ENCODE results near the gene ELANE.

ELANE gene

DNA sequence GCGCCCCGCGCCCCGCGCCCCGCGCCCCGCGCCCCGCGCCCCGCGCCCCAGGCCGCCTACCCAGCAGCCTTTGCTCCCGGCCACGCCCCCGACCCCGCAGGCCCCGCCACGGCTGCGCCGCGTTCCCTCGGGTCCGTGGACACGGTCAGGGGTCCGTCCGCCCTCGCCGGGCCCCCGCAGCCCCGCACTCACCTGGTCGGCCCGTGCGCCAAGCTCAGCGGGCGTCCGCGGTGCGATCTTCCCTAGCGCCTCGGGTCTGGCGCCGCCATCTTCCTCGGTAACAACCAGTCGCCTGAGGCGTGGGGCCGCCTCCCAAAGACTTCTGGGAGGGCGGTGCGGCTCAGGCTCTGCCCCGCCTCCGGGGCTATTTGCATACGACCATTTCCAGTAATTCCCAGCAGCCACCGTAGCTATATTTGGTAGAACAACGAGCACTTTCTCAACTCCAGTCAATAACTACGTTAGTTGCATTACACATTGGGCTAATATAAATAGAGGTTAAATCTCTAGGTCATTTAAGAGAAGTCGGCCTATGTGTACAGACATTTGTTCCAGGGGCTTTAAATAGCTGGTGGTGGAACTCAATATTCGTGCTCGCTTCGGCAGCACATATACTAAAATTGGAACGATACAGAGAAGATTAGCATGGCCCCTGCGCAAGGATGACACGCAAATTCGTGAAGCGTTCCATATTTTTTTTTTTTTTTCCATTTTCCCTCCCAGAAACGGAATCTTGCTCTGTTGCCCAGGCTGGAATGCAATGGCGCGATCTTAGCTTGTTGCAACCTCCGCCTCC lies 41.0 kb downstream of the ELANE start, which contains the start of the genes MED16 and RNU6-9:
Gene MED16, minus strand, starts transcription at position 294 of the 796 bp plus-strand sequence. CDS start 2,056 bp downstream, outside the sequence.
Gene RNU6-9, plus strand, starts transcription at position 591 of the 796 bp plus-strand sequence.
- DNase-seq (ENCODE audit: low read depth) = peak; percentile 96
- TF ChIP-seq, protein P1, sequence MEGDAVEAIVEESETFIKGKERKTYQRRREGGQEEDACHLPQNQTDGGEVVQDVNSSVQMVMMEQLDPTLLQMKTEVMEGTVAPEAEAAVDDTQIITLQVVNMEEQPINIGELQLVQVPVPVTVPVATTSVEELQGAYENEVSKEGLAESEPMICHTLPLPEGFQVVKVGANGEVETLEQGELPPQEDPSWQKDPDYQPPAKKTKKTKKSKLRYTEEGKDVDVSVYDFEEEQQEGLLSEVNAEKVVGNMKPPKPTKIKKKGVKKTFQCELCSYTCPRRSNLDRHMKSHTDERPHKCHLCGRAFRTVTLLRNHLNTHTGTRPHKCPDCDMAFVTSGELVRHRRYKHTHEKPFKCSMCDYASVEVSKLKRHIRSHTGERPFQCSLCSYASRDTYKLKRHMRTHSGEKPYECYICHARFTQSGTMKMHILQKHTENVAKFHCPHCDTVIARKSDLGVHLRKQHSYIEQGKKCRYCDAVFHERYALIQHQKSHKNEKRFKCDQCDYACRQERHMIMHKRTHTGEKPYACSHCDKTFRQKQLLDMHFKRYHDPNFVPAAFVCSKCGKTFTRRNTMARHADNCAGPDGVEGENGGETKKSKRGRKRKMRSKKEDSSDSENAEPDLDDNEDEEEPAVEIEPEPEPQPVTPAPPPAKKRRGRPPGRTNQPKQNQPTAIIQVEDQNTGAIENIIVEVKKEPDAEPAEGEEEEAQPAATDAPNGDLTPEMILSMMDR (conservative IDR thresholded peaks at IDR 0.05; ENCODE audit: low read depth, low read length) = no peak
- H3K4me3 ChIP-seq (ENCODE audit: low read depth, low read length) = peak within 1 kb of the TSS; percentile 82

GRCh38 chr19:896434-896833 lies 44.3 kb downstream of the ELANE start:
- no peak overlapping the region for H3K4me3 ChIP-seq (ENCODE audit: low read depth, low read length)
- TF ChIP-seq, protein P1 (conservative IDR thresholded peaks at IDR 0.05; ENCODE audit: low read depth, low read length) = no peak
- DNase-seq (ENCODE audit: low read depth) = no peak

DNA sequence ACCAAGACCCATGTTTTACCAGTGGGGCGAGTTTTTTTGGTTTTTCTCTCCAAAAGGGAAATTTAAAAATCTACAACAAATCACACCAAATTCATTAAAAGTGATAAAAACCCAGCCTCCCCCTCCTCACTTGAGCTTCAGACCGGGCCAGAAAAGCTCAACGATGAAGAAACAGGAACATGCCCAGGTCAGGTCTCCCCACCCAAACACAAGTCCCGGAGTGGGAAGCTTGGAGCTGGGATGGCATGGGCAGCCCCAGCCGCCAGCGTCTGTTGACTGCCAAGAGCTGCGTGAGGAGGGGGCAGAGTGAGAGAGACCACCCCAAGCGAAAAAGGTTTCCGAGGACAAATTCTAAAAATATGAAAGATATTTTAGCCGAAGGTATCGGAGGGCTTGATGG lies 44.9 kb downstream of the ELANE start:
- no peak overlapping the region for H3K4me3 ChIP-seq (ENCODE audit: low read depth, low read length)
- DNase-seq (ENCODE audit: low read depth) = no peak
- TF ChIP-seq, protein P1 (conservative IDR thresholded peaks at IDR 0.05; ENCODE audit: low read depth, low read length) = no peak

DNA sequence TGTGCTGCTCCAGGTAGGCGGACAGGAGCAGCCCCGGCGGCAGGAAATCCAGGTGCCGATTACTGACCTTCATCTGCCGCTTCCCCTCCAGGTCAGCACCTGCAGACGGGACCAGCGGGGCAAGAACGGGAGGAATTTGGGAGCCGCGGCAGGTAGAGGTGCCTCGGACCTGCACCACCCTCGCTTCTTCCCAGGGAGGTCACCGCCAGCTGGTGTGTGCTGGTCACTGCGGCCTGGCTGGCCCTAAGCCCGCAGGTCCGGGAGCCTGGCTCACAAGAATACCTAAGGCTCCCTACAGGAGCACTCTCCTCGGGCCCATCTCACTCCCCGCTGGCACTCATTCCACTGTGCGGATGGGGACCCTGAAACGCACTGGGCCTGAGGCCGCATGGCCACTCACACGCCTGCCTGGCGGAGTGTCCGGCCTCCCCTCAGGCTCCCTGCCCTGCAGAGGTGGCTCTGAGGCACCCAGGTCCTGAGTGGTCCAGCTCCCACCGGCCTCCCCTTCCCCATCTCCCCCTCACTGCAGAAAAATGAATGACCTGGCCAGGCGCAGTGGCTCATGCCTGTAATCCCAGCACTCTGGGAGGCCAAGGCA lies 45.4 kb downstream of the ELANE start:
- no peak overlapping the region for H3K4me3 ChIP-seq (ENCODE audit: low read depth, low read length)
- no peak for DNase-seq (ENCODE audit: low read depth)
- TF ChIP-seq, protein P1 (conservative IDR thresholded peaks at IDR 0.05; ENCODE audit: low read depth, low read length) = peak; percentile 16

DNA sequence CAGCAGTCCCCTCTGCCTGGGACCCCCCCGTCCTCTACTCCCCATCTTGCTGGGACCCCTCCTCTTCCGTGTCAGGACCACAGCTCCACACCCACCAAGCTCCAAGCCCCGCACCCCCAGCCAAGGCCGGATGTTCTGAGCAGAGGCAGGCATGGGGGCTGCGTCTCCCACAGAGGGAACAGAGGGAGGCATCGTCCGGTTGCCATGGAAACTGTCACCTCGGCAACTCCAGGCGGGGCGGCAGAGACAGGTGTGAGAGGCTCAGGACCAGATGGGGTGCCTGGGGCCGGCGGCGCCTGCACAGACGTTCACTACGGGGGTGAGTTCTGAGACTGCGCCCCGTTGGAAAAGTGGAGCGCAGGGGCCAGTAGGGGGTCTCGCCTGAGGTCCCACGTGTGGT lies 46.6 kb downstream of the ELANE start:
- no peak overlapping the region for H3K4me3 ChIP-seq (ENCODE audit: low read depth, low read length)
- DNase-seq (ENCODE audit: low read depth) = no peak
- TF ChIP-seq, protein P1 (conservative IDR thresholded peaks at IDR 0.05; ENCODE audit: low read depth, low read length) = no peak

GRCh38 chr19:899336-900042 lies 47.4 kb downstream of the ELANE start:
- H3K4me3 ChIP-seq (ENCODE audit: low read depth, low read length) = no peak overlapping the region
- TF ChIP-seq, protein P1 (conservative IDR thresholded peaks at IDR 0.05; ENCODE audit: low read depth, low read length) = no peak
- no peak for DNase-seq (ENCODE audit: low read depth)
